Measurements from ENCODE around the gene ARHGAP25. TPM values are rescaled to one million over a fixed set of nuclear protein-coding genes. Genes with fewer than 3 reads are reported as not detected.

ARHGAP25 gene
- total RNA-seq, 4 donors from 2014 or later: 3.1 to 11.4 (median 6.6) TPM

DNA sequence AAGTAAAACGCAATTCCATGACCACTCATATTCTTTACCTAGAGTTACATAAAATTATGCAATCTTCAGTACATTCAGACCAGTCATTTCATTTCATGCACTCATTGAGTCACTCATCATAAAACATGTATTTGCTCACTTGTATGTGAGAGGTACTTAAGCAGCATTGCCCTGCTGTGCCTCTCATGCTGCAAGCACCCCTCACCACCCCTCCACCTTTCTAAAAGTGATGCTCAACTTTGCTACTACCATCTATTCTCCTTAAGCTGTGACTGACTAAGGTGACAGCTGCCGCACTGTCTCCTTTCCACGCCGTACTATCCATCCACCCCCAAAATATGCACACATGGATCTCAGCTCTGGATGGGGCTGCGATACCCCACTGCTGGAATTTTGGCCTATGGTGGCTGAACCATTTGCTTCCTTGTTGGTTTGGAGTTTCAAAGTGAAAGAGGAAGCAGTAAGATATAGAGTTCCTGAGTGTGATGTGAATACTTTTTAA is 7.2 kb downstream of the ARHGAP25 start:
- Histone ChIP-seq H3K27me3 (no peaks in the 10 kb centered on the region), H3K4me3 (no peak overlapping the region), H3K4me1 (no peaks in the 10 kb centered on the region), H3K9me3 (no peaks in the 10 kb centered on the region), H3K36me3 (no peaks in the 10 kb centered on the region), H3K27ac (no peak overlapping the region)
- TF ChIP-seq CTCF (IDR thresholded peaks at IDR 0.05): no peak
- no peak for TF ChIP-seq POLR2A (IDR thresholded peaks at IDR 0.05)
- DNase-seq: no peak
- intact Hi-C loops (cut with DNase I; ENCODE audit: low total_unique reads): loop anchor here (10.0 kb wide), 1 partner anchor 103 kb away; no protein-coding TSS in a partner anchor

DNA sequence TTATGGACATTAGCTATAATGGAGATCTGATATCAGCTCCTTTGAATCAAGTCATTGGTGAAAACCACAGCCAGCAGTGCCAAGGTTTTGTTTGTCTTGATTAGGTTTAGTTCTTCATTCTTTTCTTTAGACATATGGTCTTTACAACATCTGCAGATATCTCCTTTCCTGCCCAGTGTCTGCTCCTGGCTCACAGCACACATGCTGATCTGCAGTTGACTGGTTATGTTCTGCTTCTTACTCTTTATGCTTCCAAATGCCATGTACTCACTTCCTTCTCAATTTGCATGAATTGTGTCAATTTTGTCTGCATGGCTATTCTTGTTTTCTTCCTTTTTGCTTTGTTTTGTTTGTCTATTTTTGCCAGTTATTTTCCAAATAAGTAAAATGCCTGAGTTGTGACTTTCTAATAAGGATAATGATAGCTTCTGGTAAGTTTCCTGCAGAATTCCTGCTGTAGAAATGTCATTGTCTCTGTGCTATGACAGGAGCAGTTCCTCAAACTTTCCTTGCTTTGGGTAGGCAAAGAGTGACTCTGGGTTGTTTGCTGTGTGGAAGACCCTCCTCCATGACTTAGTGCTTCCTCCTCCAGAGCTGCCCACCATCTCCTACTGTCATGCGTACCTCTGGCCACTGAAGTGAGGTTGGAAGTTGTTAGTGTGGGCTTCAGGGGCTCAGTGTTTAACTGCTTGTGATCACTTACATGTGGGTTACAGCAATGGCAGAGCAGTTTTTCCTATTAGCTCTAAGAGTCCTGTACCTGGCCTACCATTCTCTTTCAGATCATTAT is 8.2 kb downstream of the ARHGAP25 start:
- H3K27me3 ChIP-seq: no peaks in the 10 kb centered on the region
- no peak overlapping the region for H3K27ac ChIP-seq
- no peaks in the 10 kb centered on the region for H3K4me1 ChIP-seq
- TF ChIP-seq CTCF (IDR thresholded peaks at IDR 0.05): no peak
- no peak for TF ChIP-seq POLR2A (IDR thresholded peaks at IDR 0.05)
- no peaks in the 10 kb centered on the region for H3K36me3 ChIP-seq
- intact Hi-C loops (cut with DNase I; ENCODE audit: low total_unique reads): loop anchor here (10.0 kb wide), 1 partner anchor 102 kb away; no protein-coding TSS in a partner anchor
- H3K4me3 ChIP-seq: no peak overlapping the region
- DNase-seq: no peak
- H3K9me3 ChIP-seq: no peaks in the 10 kb centered on the region

GRCh38 chr2:68743531-68743930 is 8.9 kb downstream of the ARHGAP25 start:
- DNase-seq: no peak
- H3K27ac ChIP-seq: no peak overlapping the region
- intact Hi-C loops (cut with DNase I; ENCODE audit: low total_unique reads): loop anchor here (10.0 kb wide), 1 partner anchor 101 kb away; no protein-coding TSS in a partner anchor
- H3K27me3 ChIP-seq: no peaks in the 10 kb centered on the region
- H3K36me3 ChIP-seq: no peaks in the 10 kb centered on the region
- no peak overlapping the region for H3K4me3 ChIP-seq
- TF ChIP-seq POLR2A (IDR thresholded peaks at IDR 0.05) (no peak), CTCF (IDR thresholded peaks at IDR 0.05) (no peak)
- no peaks in the 10 kb centered on the region for H3K4me1 ChIP-seq
- no peaks in the 10 kb centered on the region for H3K9me3 ChIP-seq

- Histone ChIP-seq H3K4me3 (no peak overlapping the region), H3K27ac (no peak overlapping the region), H3K9me3 (no peaks in the 10 kb centered on the region), H3K27me3 (no peaks in the 10 kb centered on the region), H3K36me3 (no peaks in the 10 kb centered on the region), H3K4me1 (no peaks in the 10 kb centered on the region)
- TF ChIP-seq POLR2A (IDR thresholded peaks at IDR 0.05) (no peak), CTCF (IDR thresholded peaks at IDR 0.05) (no peak)
- DNase-seq: no peak
- intact Hi-C loops (cut with DNase I; ENCODE audit: low total_unique reads): loop anchor here (10.0 kb wide), 1 partner anchor 100 kb away; no protein-coding TSS in a partner anchor
Observed at GRCh38 chr2:68744366-68744912, 9.8 kb downstream of the ARHGAP25 start.

DNA sequence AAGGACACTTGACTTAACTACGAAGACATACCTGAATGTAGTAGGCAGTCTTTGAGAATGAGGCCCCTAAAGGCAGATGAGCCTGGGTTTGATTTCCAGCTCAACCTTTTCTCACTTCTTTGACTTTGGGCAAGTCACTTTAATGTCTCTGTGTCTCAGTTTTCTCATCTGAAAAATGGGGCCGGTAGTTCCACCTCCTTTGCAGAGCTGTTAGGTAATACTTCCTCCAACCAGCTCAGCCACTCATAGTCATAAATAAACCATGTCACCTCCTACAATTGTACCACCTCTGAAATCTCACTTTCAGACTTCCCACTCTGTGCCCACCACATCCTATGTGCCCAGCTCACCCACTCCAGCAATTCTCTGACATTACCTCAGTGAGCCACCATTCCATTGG is 10.4 kb downstream of the ARHGAP25 start:
- TF ChIP-seq POLR2A (IDR thresholded peaks at IDR 0.05) (no peak), CTCF (IDR thresholded peaks at IDR 0.05) (no peak)

More for the DNA sequence above, 10.4 kb downstream of the ARHGAP25 start:
- Histone ChIP-seq H3K27ac (no peak overlapping the region), H3K4me3 (no peak overlapping the region), H3K9me3 (no peaks in the 10 kb centered on the region), H3K4me1 (no peaks in the 10 kb centered on the region), H3K27me3 (no peaks in the 10 kb centered on the region), H3K36me3 (no peaks in the 10 kb centered on the region)
- DNase-seq: no peak
- intact Hi-C loops (cut with DNase I; ENCODE audit: low total_unique reads): loop anchor here (5.0 to 10.0 kb wide), 2 partner anchors 100 to 172 kb away; no protein-coding TSS in a partner anchor
